ENCODE data around the gene HARS1. TPM values are rescaled to one million over a fixed set of nuclear protein-coding genes. Genes with fewer than 3 reads are reported as not detected.

The HARS1 gene
- total and polyA plus RNA-seq, 10 of the 15 experiments (the other 5 are each of a cell fraction or from before 2014, with no cell fraction given): 12.0 to 93.8 (median 76.9) TPM

DNA sequence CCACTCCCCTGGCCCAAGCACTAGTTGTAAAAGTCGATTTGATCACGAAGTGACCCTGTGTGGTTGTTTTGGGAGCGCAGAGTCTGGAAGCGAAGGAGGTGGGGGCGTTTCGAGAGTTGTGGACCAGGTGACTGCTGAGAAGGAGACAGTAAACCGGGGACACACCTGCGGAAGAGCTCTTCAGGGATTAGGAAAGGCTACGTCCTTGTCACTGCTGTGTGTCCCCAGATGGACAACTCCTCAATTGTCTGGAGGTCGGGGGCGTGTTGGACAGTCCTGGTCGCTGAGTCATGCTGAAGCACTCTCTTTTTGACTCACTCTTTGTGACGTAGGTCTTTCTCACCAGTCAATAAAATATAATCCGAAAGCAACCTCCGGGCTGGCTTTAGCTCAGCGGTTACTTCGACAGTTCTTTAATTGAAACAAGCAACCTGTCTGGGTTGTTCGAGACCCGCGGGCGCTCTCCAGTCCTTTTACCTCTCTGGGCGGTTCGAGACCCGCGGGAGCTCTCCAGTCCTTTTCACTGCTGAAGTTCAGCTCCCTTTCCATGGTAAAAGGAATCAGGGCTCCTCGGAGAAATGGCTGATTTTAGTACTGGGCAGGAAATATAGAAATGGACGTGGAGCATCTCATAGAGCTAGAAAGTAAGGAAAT, 19.9 kb upstream of the HARS1 start (continued):
- TF ChIP-seq, protein P1, sequence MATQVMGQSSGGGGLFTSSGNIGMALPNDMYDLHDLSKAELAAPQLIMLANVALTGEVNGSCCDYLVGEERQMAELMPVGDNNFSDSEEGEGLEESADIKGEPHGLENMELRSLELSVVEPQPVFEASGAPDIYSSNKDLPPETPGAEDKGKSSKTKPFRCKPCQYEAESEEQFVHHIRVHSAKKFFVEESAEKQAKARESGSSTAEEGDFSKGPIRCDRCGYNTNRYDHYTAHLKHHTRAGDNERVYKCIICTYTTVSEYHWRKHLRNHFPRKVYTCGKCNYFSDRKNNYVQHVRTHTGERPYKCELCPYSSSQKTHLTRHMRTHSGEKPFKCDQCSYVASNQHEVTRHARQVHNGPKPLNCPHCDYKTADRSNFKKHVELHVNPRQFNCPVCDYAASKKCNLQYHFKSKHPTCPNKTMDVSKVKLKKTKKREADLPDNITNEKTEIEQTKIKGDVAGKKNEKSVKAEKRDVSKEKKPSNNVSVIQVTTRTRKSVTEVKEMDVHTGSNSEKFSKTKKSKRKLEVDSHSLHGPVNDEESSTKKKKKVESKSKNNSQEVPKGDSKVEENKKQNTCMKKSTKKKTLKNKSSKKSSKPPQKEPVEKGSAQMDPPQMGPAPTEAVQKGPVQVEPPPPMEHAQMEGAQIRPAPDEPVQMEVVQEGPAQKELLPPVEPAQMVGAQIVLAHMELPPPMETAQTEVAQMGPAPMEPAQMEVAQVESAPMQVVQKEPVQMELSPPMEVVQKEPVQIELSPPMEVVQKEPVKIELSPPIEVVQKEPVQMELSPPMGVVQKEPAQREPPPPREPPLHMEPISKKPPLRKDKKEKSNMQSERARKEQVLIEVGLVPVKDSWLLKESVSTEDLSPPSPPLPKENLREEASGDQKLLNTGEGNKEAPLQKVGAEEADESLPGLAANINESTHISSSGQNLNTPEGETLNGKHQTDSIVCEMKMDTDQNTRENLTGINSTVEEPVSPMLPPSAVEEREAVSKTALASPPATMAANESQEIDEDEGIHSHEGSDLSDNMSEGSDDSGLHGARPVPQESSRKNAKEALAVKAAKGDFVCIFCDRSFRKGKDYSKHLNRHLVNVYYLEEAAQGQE (IDR thresholded peaks at IDR 0.05; ENCODE audit: low read depth, low read length): peak; percentile 92
- TF ChIP-seq POLR2AphosphoS2 (IDR thresholded peaks at IDR 0.05; ENCODE audit: low read depth, low read length) (no peak), ZNF217 (IDR thresholded peaks at IDR 0.05) (0 out of 2 replicates have a peak, but pooled peaks have one; percentile 72), IKZF2 (IDR thresholded peaks at IDR 0.05) (peak; percentile 88 to 92), E4F1 (IDR thresholded peaks at IDR 0.05; ENCODE audit: borderline replicate concordance, partially characterized antibody) (no peak), HDAC6 (IDR thresholded peaks at IDR 0.05; ENCODE audit: unreplicated experiment) (peak; percentile 8), NR2C1 (IDR thresholded peaks at IDR 0.05) (no peak), PAX5 (IDR thresholded peaks at IDR 0.05; ENCODE audit: borderline replicate concordance, low read depth, low read length) (peak; percentile 40; the same call in 1 of the 2 replicates), NFYB (IDR thresholded peaks at IDR 0.05; ENCODE audit: insufficient read depth, low read depth, low read length) (no peak), ZNF24 (IDR thresholded peaks at IDR 0.05) (peak; percentile 100), ZNF592 (IDR thresholded peaks at IDR 0.05) (no peak), STAT1 (conservative IDR thresholded peaks at IDR 0.05) (peak; percentile 97), LARP7 (IDR thresholded peaks at IDR 0.05) (peak; percentile 81), HDAC2 (IDR thresholded peaks at IDR 0.05) (no peak)
- TF ChIP-seq, protein P2, sequence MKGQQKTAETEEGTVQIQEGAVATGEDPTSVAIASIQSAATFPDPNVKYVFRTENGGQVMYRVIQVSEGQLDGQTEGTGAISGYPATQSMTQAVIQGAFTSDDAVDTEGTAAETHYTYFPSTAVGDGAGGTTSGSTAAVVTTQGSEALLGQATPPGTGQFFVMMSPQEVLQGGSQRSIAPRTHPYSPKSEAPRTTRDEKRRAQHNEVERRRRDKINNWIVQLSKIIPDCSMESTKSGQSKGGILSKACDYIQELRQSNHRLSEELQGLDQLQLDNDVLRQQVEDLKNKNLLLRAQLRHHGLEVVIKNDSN (IDR thresholded peaks at IDR 0.05; ENCODE audit: borderline replicate concordance, extremely low read length, insufficient read depth, low read depth, low read length): no peak

All from GM12878 (cell line).